Smooth muscle cell (in vitro differentiated cells): Measurements from ENCODE around the gene CACNG4. TPM values are rescaled to one million over a fixed set of nuclear protein-coding genes. Genes with fewer than 3 reads are reported as not detected.

ENCODE experiments used
- DNase-seq: peaks from one replicate; lab custom pipeline; 2025; ENCODE audit not compliant: unreplicated experiment; lab: John Stamatoyannopoulos, UW
- H2AFZ ChIP-seq: fragments of 200-600 bp; sonication (generic); 2 replicates; pipeline ENCODE4 v1.6.0; 2016; ENCODE audit warnings: antibody characterized with exemption, low read depth, mild to moderate bottlenecking
- H3F3A ChIP-seq: fragments of 200-600 bp; sonication (generic); 2 replicates; pipeline ENCODE4 v1.6.0; 2017; ENCODE audit warnings: antibody characterized with exemption, low read depth
- H3K27ac ChIP-seq: fragments of 200-600 bp; sonication (generic); 2 replicates; pipeline ENCODE4 v1.5.1; 2016; ENCODE audit warnings: low read depth, mild to moderate bottlenecking
- H3K27me3 ChIP-seq: fragments of 200-600 bp; sonication (generic); 2 replicates; pipeline ENCODE4 v1.6.1; 2016; ENCODE audit warnings: low read depth, mild to moderate bottlenecking
- H3K36me3 ChIP-seq: fragments of 200-600 bp; sonication (generic); 2 replicates; pipeline ENCODE4 v1.5.1; 2016; ENCODE audit warnings: low read depth
- H3K4me1 ChIP-seq: fragments of 200-600 bp; sonication (generic); 2 replicates; pipeline ENCODE4 v1.5.1; 2016; ENCODE audit warnings: low read depth
- H3K4me2 ChIP-seq: fragments of 200-600 bp; sonication (generic); 2 replicates; pipeline ENCODE4 v1.6.0; 2016; ENCODE audit warnings: mild to moderate bottlenecking
- H3K4me3 ChIP-seq: fragments of 200-600 bp; sonication (generic); 2 replicates; pipeline ENCODE4 v1.5.1; 2016; ENCODE audit warnings: mild to moderate bottlenecking
- H3K79me2 ChIP-seq: fragments of 200-600 bp; sonication (generic); 2 replicates; pipeline ENCODE4 v1.6.0; 2016; ENCODE audit warnings: low read depth, mild to moderate bottlenecking
- H3K9ac ChIP-seq: fragments of 200-600 bp; sonication (generic); 2 replicates; pipeline ENCODE4 v1.6.0; 2016; ENCODE audit warnings: low read depth
- H3K9me3 ChIP-seq: fragments of 200-600 bp; sonication (generic); replicated peaks from 2 replicates; pipeline ENCODE4 v1.5.1; 2016; ENCODE audit warnings: low read depth
- H4K20me1 ChIP-seq: fragments of 200-600 bp; sonication (generic); 2 replicates; pipeline ENCODE4 v1.6.0; 2016; ENCODE audit warnings: low read depth
- WGBS: methylation state at CpG from one replicate; pipeline ENCODE4 v1.1.7; 2016; ENCODE audit warnings: low lambda C conversion rate; 5-methylcytosine and 5-hydroxymethylcytosine counted together
- polyA plus RNA-seq: library from polyadenylated mRNA; unstranded; fragments of >200 nt; fragmentation: Nextera tagmentation; extraction: Ambion mirVana; gene quantifications from 2 replicates; pipeline ENCODE4 v1.2.1, GENCODE V29; 2016
- total RNA-seq: library from RNA; depleted of rRNA; stranded (reverse); fragments of >200 nt; gene quantifications from 2 replicates; pipeline ENCODE4 v1.2.3, GENCODE V29; 2014
- TF ChIP-seq, protein P1 (sequence below): fragments of 200-600 bp; sonication (generic); IDR thresholded peaks from 2 replicates; pipeline ENCODE4 v1.5.1; 2017; ENCODE audit warnings: borderline replicate concordance, mild to moderate bottlenecking, antibody characterized with exemption; ENCODE audit not compliant: insufficient read depth, poor library complexity, severe bottlenecking

Gene CACNG4
- total and polyA plus RNA-seq, 2 experiments from 2014 or later: 1.4 to 6.5 TPM

DNA sequence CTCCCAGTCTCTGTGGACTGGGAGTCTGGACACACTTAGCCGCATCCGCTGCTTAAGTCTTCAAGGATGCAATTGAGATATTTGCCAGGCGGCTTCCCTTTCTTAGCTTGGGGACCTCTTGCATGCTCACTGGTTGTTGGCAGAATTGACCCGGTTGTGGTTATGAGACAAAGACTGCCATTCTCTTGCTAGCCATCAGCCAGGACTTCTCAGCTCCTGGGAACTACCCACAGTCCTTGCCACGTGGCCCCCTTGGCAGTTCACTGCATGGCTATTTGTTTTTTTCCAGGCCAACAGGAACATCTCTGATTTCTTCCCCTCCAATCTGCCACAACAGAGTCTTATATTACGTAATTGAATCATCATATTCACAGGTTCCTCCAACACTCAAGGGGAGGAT is 25.5 kb downstream of the CACNG4 start:
- no peak overlapping the region for H2AFZ ChIP-seq
- H3F3A ChIP-seq: no peaks in the 10 kb centered on the region
- no peak overlapping the region for H3K4me3 ChIP-seq
- TF ChIP-seq, protein P1, sequence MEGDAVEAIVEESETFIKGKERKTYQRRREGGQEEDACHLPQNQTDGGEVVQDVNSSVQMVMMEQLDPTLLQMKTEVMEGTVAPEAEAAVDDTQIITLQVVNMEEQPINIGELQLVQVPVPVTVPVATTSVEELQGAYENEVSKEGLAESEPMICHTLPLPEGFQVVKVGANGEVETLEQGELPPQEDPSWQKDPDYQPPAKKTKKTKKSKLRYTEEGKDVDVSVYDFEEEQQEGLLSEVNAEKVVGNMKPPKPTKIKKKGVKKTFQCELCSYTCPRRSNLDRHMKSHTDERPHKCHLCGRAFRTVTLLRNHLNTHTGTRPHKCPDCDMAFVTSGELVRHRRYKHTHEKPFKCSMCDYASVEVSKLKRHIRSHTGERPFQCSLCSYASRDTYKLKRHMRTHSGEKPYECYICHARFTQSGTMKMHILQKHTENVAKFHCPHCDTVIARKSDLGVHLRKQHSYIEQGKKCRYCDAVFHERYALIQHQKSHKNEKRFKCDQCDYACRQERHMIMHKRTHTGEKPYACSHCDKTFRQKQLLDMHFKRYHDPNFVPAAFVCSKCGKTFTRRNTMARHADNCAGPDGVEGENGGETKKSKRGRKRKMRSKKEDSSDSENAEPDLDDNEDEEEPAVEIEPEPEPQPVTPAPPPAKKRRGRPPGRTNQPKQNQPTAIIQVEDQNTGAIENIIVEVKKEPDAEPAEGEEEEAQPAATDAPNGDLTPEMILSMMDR: no peak
- H4K20me1 ChIP-seq: no peaks in the 10 kb centered on the region
- no peak for DNase-seq
- H3K36me3 ChIP-seq: no peaks in the 10 kb centered on the region
- H3K9me3 ChIP-seq: no peaks in the 10 kb centered on the region
- H3K27ac ChIP-seq: no peak overlapping the region
- no peak overlapping the region for H3K9ac ChIP-seq
- H3K4me1 ChIP-seq: no peaks in the 10 kb centered on the region
- H3K4me2 ChIP-seq: no peak overlapping the region
- WGBS: 94% methylated on average over 6 of the region's 6 CpGs
- peaks cover 4% of the 10 kb centered on the region for H3K27me3 ChIP-seq
- no peaks in the 10 kb centered on the region for H3K79me2 ChIP-seq

GRCh38 chr17:66992911-66993442 is 28.5 kb downstream of the CACNG4 start:
- H3K27me3 ChIP-seq: peaks cover 4% of the 10 kb centered on the region
- no peaks in the 10 kb centered on the region for H4K20me1 ChIP-seq
- H2AFZ ChIP-seq: no peak overlapping the region
- H3F3A ChIP-seq: no peaks in the 10 kb centered on the region
- no peak overlapping the region for H3K4me3 ChIP-seq
- H3K9me3 ChIP-seq: no peaks in the 10 kb centered on the region
- TF ChIP-seq, protein P1: no peak
- 94% methylated on average over 12 of the region's 12 CpGs for WGBS
- H3K4me2 ChIP-seq: no peak overlapping the region
- H3K9ac ChIP-seq: no peak overlapping the region
- no peaks in the 10 kb centered on the region for H3K36me3 ChIP-seq
- H3K4me1 ChIP-seq: no peaks in the 10 kb centered on the region
- no peak for DNase-seq
- no peak overlapping the region for H3K27ac ChIP-seq
- H3K79me2 ChIP-seq: no peaks in the 10 kb centered on the region

- no peaks in the 10 kb centered on the region for H3K79me2 ChIP-seq
- no peaks in the 10 kb centered on the region for H3F3A ChIP-seq
- no peaks in the 10 kb centered on the region for H4K20me1 ChIP-seq
- no peak for DNase-seq
- H3K9ac ChIP-seq: no peak overlapping the region
- no peak overlapping the region for H3K4me2 ChIP-seq
- no peaks in the 10 kb centered on the region for H3K4me1 ChIP-seq
- no peak overlapping the region for H2AFZ ChIP-seq
- H3K4me3 ChIP-seq: no peak overlapping the region
- H3K27ac ChIP-seq: no peak overlapping the region
- peaks cover 4% of the 10 kb centered on the region for H3K27me3 ChIP-seq
- no peaks in the 10 kb centered on the region for H3K9me3 ChIP-seq
- WGBS: 92% methylated on average over 8 of the region's 8 CpGs
- TF ChIP-seq, protein P1: no peak
- H3K36me3 ChIP-seq: no peaks in the 10 kb centered on the region
Measured at GRCh38 chr17:66994361-66994760, 29.9 kb downstream of the CACNG4 start.

DNA sequence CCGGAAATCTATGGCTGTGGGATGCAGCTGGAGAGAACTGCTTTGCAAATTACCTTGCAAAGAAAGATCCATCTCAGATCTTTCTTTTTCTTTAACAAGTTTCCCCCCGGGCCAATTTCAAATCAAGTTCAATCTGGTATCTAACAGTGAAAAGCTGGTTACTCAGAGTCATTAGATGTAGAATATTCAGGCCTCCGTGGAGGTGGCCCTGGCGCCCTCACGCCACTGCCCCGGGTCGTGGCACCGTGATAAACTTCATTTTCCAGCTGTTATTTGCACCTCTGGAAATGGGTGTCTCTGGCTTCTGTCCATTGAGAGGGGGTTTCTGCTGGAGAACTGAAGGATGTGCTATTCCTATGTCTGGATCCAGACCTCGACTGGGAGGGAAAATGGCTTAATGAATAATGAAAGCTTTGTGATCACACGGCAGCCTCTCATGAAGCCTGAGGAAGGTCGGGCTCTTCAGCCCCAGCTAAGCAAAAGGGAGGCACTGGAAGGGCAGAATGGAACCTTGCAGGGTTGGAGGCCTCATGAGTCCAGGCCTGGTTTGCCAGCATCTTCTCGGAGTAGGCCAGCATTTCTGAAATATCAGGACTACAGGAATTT is 30.5 kb downstream of the CACNG4 start:
- Histone ChIP-seq H3K4me2 (no peak overlapping the region), H3K27ac (no peak overlapping the region), H3K36me3 (no peaks in the 10 kb centered on the region), H3K79me2 (no peaks in the 10 kb centered on the region), H3K27me3 (no peaks in the 10 kb centered on the region), H3K4me1 (no peaks in the 10 kb centered on the region), H3K9me3 (no peaks in the 10 kb centered on the region), H3K4me3 (no peak overlapping the region), H2AFZ (no peak overlapping the region), H4K20me1 (no peaks in the 10 kb centered on the region), H3F3A (no peaks in the 10 kb centered on the region), H3K9ac (no peak overlapping the region)
- WGBS: 88% methylated on average over 12 of the region's 12 CpGs
- TF ChIP-seq, protein P1: no peak
- no peak for DNase-seq
